Measurements from ENCODE around the gene ZNF829. TPM values are rescaled to one million over a fixed set of nuclear protein-coding genes. Genes with fewer than 3 reads are reported as not detected.
A peak's percentile ranks its signal among the peaks of the same experiment; 100 is the strongest.

ZNF829 gene
- total RNA-seq, result 4.1 TPM

DNA sequence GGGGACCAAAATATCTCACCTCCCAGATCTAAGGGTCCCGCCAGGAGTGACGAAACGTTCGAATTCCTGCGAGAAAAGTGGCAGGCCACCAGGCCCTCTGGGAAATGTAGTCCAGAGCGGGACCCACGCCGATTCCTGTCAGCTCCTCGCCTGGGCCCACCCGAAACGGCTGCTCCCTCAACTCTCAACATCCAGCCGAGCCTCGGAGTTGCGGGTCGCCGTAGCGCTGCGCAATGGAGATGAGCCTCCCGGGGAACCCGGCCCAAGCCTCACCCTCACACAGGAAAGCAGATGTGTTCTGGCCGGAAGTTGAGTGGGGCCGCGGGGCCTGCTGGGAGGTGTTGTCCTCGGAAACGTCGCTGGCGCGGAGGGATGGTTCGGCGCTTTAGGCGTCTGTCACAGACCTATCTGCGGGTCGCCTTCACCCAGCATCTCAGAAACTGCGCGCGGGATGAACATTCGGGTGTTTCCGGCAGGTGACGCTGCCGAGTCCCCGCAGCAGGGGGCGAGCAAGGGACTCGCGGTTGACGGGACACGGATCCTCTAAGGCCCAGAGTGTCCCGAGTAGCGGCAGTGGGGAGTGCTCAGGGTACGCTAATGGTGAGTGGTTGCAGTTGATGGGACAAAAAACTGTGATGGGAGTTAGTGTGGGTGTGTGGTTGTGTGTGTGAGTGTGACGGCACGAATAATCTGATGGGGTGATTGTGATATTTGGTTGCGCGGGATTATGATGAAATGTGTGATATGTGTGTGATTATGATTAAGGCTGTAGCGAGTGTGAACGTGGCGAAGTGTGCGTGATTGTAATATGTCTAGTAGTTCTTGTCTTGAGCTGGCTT lies at the start of gene ZNF829, which contains the start of gene ZNF568:
Gene ZNF829 (minus strand): TSS at position 300 of the 839 bp plus-strand sequence. CDS start 1,124 bp downstream, outside the sequence.
Gene ZNF568 (plus strand): TSS at position 341 of the 839 bp plus-strand sequence. CDS start 6,439 bp downstream, outside the sequence.
- DNase-seq (ENCODE audit: low spot score) (peak; percentile 90), ATAC-seq (peak; percentile 99)
- intact Hi-C loops (cut with DNase I), result no loop called here

DNA sequence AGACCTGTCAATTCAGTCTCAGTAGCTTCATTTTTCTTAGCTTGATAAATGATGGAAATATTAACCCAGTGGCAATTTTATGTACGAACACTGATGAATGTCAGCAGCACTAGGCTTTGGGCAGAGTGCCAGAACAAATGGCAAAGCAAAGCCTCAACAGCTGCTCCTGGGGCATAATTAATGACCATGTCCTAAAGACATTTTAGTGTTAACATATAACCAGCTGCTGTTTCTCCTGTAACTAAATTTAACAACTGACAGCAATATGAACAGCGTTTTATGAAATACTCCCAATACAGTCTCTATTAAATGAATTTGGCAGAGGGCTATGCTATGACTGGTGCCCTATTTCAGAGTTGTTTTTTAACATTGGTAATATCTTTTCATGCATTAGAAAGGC lies 47.2 kb upstream of the ZNF829 start:
- DNase-seq (ENCODE audit: low spot score) (no peak), ATAC-seq (no peak)
- intact Hi-C loops (cut with DNase I), result no loop called here

DNA sequence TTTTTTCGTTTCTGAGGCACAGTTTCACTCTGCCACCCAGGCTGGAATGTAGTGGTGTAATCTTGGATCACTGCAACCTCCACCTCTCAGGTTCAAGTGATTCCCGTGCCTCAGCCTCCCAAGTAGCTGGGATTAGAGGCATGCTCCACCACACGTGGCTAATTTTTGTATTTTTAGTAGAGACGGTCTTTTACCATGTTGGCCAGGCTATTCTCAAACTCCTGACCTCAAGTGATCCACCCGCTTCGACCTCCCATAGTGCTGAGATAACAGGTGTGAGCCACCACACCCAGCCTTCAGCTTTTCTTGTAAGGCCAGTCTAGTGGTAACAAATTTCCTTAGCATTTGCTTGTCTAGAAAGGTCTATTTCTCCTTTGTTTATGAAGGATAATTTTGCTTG lies 46.3 kb upstream of the ZNF829 start:
- ATAC-seq (no peak), DNase-seq (ENCODE audit: low spot score) (no peak)
- intact Hi-C loops (cut with DNase I), result no loop called here

DNA sequence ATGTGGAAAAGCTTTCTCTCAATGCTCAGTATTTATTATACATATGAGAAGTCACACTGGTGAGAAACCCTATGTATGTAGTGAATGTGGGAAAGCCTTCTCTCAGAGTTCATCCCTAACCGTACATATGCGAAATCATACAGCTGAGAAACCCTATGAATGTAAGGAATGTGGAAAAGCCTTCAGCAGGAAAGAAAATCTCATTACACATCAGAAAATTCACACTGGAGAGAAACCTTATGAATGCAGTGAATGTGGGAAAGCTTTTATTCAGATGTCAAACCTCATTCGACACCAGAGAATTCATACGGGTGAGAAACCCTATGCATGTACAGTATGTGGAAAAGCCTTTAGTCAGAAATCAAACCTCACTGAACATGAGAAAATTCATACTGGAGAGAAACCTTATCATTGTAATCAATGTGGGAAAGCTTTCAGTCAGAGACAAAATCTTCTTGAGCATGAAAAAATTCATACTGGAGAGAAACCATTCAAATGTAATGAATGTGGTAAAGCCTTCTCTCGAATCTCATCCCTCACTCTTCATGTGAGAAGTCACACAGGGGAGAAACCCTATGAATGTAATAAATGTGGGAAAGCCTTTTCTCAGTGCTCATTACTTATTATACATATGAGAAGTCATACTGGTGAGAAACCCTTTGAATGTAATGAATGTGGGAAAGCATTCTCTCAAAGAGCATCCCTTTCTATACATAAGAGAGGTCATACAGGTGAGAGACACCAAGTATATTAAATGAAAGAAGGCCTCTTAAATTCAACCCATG lies 34.4 kb upstream of the ZNF829 start:
- intact Hi-C loops (cut with DNase I), result no loop called here
- ATAC-seq, result no peak
- no peak for DNase-seq (ENCODE audit: low spot score)

DNA sequence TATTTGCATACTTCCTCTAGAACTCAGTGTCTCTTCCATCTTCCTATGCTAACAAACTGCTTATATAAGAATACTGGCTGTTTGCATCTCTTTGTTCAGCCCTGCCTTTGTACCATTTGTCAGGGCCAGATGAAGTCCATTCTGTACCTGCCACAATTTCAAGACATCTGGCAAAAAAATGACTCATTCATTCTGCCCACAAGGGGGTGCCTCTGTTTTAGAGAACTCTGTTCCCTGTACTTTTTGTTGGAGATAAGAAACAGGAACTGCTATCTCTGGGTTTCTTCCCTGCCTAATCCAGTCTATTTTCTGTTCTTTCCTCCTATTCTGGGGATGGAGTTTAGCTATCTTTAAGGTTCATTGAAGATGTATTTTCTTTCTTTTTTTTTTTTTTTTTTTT lies 23.1 kb upstream of the ZNF829 start:
- no peak for DNase-seq (ENCODE audit: low spot score)
- intact Hi-C loops (cut with DNase I), result no loop called here
- ATAC-seq, result no peak

DNA sequence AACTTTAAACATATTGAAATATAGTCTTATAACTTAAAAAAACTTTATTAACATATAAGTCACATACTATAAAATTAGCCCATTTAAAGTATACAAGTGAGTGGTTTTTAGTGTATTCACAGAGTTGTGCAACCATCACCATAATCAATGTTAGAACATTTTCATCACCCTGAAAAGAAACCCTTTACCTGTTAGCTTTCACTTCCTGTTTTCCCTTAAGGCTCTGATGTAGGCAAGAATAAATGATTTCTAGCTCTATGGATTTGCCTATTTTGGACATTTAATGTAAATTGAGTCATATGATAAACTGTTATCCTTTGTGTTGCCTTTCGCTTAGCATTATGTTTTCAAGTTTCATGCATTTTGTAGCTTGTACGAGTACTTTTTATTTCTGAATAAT lies 15.6 kb upstream of the ZNF829 start:
- intact Hi-C loops (cut with DNase I), result no loop called here
- no peak for ATAC-seq
- no peak for DNase-seq (ENCODE audit: low spot score)

DNA sequence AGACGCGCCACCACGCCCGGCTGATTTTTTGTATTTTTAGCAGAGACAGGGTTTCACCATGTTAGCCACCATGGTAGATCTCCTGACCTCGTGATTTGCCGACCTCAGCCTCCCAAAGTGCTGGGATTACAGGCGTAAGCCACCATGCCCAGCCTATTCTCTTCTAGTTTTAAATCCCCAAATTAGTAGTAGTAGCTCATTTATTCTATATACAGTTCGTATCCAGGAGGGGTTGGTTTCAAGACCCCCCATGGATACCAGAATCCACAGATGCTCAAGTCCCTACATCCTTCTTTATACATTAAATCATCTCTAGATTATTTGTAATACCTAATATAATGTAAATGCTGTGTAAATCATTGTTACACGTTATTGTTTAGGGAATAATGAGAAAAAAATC lies 2.0 kb upstream of the ZNF829 start:
- DNase-seq (ENCODE audit: low spot score) (no peak), ATAC-seq (no peak)
- intact Hi-C loops (cut with DNase I), result no loop called here

DNA sequence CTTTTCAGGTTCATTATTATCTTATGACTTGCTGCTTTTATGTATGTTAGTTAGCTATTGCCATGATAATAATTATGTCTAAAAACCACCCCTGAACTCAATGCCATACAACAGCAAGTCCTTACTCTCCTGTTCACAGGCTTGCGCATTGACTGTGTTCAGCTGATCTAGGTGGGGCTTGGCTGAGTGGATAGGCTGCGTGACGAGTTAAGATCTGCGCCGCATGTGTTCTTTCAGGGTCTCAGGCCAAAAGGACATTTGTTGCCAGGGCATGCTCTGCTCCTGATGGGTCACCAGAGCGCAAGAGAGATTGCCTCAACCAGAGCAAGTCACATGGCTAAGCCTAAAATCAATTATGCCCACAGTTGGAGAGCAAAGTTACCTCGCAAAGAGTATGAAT lies 900 bp upstream of the ZNF829 start:
- ATAC-seq (no peak), DNase-seq (ENCODE audit: low spot score) (no peak)
- intact Hi-C loops (cut with DNase I), result no loop called here

DNA sequence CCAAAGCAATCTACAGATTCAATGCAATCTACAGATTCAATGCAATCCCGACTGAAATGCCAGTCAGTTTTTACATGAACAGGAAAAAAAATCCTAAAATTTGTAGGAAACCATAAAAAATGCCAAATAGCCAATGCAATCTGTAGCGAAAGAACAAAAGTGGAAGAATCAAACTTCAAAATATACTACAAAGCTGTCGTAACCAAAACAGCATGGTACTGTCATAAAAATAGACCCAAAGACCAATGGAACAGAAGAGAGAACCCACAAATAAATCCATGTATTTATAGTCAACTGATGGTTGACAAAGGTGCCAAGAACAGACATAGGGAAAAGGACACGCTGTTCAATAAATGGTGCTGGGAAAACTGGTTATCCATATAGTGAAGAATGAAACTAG lies 17.7 kb downstream of the ZNF829 start:
- intact Hi-C loops (cut with DNase I), result no loop called here
- ATAC-seq, result no peak

DNA sequence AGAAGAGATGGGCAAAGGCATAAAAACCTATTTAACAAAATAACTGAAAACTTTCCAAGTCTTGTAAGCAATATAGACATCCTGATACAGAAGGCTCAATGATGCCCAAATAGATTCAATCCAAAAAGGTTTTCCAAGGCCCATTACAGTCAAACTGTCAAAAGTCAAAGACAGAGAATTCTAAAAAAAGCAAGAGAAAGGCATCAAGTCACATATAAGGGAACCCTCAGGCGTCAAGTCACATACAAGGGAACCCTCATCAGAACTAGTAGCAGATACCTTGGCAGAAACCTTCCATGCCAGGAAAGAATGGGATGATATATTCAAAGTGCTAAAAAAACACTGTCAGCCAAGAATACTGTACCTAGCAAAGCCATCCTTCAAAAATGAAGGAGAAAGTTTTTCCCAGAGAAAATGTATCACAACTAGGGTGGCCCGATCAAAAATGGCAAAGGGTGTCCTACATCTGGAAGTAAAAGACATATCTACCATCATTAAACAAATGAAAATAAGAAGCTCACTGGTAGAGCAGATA lies 21.2 kb downstream of the ZNF829 start:
- intact Hi-C loops (cut with DNase I), result no loop called here
- ATAC-seq (no peak), DNase-seq (ENCODE audit: low spot score) (no peak)

More for the DNA sequence above, 17.7 kb downstream of the ZNF829 start:
- DNase-seq (ENCODE audit: low spot score), result no peak

DNA sequence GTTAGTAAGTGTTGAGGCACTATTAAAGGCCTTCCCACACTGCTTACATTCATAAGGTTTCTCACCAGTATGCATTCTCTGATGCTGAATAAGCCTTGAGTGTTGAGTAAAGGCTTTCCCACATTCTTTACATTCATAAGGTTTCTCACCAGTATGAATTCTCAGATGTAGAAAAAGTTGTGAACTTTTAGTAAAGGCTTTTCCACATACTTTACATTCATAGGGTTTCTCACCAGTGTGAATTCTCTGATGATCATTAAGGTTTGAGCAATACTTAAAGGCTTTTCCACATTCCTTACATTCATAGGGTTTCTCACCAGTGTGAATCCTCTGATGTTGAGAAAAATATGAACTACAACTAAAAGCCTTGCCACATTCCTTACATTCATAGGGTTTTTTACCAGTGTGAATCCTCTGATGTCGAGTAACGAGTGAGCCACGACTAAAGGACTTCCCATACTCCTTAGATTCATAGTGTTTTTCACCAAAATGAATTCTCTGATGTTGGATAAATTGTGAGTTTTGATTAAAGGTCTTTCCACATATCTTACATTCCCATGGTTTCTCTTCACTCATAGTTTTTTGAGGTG lies 24.2 kb downstream of the ZNF829 start:
- intact Hi-C loops (cut with DNase I), result no loop called here

DNA sequence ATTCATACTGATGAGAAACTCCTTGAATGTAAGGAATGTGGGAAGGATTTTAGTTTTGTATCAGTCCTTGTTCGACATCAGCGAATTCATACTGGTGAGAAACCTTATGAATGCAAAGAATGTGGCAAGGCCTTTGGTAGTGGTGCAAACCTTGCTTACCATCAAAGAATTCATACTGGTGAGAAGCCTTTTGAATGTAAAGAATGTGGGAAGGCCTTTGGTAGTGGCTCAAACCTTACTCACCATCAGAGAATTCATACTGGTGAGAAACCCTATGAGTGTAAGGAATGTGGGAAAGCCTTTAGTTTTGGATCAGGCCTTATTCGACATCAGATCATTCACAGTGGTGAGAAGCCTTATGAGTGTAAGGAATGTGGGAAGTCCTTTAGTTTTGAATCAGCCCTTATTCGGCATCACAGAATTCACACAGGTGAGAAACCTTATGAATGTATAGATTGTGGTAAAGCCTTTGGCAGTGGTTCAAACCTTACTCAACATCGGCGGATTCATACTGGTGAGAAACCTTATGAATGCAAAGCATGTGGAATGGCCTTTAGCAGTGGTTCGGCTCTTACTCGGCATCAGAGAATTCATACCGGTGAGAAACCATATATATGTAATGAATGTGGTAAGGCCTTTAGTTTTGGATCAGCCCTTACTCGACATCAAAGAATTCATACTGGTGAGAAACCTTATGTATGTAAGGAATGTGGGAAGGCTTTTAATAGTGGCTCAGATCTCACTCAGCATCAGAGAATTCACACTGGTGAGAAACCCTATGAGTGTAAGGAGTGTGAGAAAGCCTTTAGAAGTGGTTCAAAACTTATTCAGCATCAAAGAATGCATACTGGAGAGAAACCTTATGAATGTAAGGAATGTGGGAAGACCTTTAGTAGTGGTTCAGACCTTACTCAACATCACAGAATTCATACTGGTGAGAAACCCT lies 38.8 kb downstream of the ZNF829 start:
- DNase-seq (ENCODE audit: low spot score) (no peak), ATAC-seq (no peak)
- intact Hi-C loops (cut with DNase I), result no loop called here

More for the DNA sequence above, 24.2 kb downstream of the ZNF829 start:
- no peak for DNase-seq (ENCODE audit: low spot score)
- no peak for ATAC-seq

DNA sequence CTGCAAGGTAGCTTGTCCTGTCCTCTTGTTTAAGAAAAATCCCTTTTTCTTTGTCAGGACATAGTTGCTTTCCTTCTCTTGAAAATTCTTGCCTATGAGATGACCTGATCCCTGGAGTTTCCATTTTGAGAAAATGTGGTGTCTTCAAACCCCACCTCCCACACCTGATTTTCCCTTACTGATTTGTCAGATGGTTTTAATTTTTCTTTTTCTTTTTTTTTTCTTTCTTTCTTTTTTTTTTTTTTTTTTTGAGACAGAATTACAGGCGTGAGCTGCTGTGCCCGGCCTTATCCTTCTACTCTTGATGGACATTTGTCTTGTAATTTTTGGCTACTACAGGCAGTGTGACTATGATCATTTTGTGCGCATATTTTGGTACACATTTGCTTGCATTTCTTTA lies 64.2 kb downstream of the ZNF829 start:
- DNase-seq (ENCODE audit: low spot score) (no peak), ATAC-seq (no peak)
- intact Hi-C loops (cut with DNase I), result no loop called here

DNA sequence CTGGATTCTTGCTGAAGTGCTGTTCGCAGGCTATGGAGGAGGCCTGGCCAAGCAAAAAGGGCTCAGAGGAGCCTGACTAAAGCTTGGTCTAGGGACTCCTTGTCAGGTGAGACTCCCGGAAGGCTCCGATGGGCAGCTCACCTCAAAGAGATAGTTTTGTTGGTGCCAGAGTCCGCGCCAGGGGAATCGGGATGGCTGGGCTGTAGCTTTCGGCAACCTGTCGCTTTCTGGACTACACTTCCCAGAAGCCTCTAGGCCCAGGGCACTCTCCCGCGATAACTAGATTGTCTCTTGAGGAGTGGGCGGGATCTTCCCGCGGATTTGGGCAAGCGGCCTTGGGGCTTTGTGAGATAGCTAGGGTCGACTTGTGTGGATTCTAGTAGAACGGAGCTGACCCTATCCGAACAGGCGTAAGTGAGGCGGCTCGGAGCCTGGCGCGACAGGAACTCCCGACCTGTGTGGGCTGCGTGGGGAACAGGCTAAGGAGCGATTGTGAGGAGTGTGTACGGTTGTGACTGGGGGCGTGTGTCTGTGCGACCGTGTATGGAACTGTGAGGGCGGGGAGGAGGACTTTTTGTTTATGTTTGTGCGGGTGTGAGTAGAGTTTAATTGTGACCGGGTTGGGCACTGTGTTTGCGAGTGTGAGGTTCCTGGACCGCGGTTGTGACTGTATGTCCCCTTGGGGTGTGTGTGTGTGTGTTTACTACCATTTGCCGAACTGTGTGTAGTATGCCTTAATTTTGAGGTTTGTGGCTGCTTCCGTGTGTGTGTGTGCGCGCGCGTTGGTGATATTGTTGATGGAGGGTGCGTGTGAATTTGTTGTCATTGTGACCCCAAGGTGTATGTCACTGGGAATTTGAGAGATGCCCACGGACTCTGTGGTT lies 65.3 kb downstream of the ZNF829 start, which contains the start of gene ZNF345:
Gene ZNF345 (plus strand): TSS at position 318 of the 884 bp plus-strand sequence. CDS start 25,955 bp downstream, outside the sequence.
- intact Hi-C loops (cut with DNase I), result no loop called here
- peak; percentile 98 for ATAC-seq

DNA sequence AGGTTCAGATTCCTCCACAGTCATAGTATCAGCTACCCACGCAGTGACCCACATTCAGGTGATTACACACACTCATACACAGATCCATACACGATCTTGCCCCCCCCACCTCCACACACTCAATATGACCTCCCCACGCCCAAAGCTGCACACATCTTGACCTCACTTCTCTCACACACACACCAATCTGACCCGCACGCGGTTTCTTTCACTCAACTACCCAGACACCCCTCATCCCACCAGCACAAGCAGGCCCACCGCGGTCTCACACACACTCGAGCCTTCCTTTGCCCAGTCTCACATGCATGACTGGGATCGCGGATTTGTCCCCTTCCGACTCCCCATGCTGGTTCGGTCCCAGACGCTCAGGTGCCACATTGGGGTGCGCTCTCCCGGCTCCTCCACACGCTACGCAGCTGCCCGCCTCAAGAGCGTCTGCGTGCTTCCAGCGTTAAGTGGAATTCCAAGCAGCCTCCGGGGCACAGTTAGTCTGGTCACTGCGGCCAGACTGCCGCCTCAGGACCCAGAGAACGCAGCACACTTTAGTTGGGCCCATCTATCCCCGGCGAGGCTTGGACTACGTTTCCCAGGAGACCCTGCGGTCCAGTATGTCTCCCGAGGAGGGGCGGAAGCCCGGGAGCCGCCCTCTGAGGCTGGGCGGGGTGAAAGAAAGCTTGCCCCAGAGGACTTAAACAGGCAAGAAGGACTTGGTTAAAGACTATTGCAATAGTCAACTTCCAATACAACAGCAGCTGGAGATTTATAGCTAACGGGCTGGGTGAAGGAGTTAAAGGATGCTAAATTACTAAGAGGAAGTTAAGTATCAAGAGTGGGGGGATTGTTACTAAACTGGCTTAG lies 66.2 kb downstream of the ZNF829 start:
- peak; percentile 92 for DNase-seq (ENCODE audit: low spot score)
- intact Hi-C loops (cut with DNase I), result no loop called here
- peak; percentile 99 for ATAC-seq

More for the DNA sequence above, 65.3 kb downstream of the ZNF829 start, which contains the start of gene ZNF345:
- peak; percentile 93 for DNase-seq (ENCODE audit: low spot score)

DNA sequence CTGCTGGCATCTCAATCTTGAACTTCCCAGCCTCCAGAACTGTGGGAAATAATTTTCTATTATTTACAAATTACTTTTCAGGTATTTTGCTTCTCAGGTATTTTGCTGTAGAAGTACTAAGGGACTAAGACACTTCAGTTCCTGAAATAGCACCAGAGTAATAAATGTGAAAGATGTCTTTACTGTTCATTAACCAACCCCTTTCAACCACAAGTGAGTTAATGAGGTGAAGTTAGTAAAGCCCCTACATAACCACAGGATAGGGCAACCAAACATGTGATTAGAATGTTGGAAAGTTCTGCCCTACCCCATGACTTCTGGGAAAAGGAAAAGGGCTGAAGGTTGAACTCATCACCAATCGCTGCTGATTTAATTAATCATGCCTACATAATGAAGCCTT lies 68.1 kb downstream of the ZNF829 start:
- intact Hi-C loops (cut with DNase I), result no loop called here
- no peak for ATAC-seq

More for the DNA sequence above, 68.1 kb downstream of the ZNF829 start:
- no peak for DNase-seq (ENCODE audit: low spot score)

All from sciatic nerve (tissue), 2 donors.